Glutamatergic neuron (in vitro differentiated cells): ENCODE measurements around the gene LYRM9. TPM values are rescaled to one million over a fixed set of nuclear protein-coding genes. Genes with fewer than 3 reads are reported as not detected.

Experiments
- DNase-seq: peaks from one replicate; pipeline ENCODE4 v3.0.0; 2022
- H3K27ac Mint-ChIP-seq: one replicate; pipeline ENCODE4 v1.8.0; 2020; ENCODE audit warnings: mild to moderate bottlenecking, mixed read lengths, inconsistent platforms; ENCODE audit not compliant: unreplicated experiment
- H3K27me3 Mint-ChIP-seq: one replicate; pipeline ENCODE4 v1.8.0; 2020; ENCODE audit warnings: mild to moderate bottlenecking, moderate library complexity, mixed read lengths, inconsistent platforms; ENCODE audit not compliant: unreplicated experiment
- H3K36me3 Mint-ChIP-seq: one replicate; pipeline ENCODE4 v1.8.0; 2020; ENCODE audit warnings: mild to moderate bottlenecking, mixed read lengths, inconsistent platforms; ENCODE audit not compliant: unreplicated experiment
- H3K4me1 Mint-ChIP-seq: one replicate; pipeline ENCODE4 v1.8.0; 2020; ENCODE audit warnings: mild to moderate bottlenecking, low read depth, mixed read lengths, inconsistent platforms; ENCODE audit not compliant: unreplicated experiment
- H3K4me3 Mint-ChIP-seq: one replicate; pipeline ENCODE4 v1.8.0; 2020; ENCODE audit warnings: mild to moderate bottlenecking, mixed read lengths, inconsistent platforms; ENCODE audit not compliant: unreplicated experiment
- H3K9me3 Mint-ChIP-seq: one replicate; pipeline ENCODE4 v1.8.0; 2020; ENCODE audit warnings: mild to moderate bottlenecking, moderate library complexity, mixed read lengths, inconsistent platforms; ENCODE audit not compliant: unreplicated experiment
- total RNA-seq: library from RNA; stranded (reverse); fragmentation: NEBNext Ultra II Directional; extraction: Animal tissue kit (Norgen Biotek cat#: 25700); gene quantifications from one replicate; pipeline ENCODE4 v1.2.1, GENCODE V29; 2021; ENCODE audit not compliant: unreplicated experiment
- TF ChIP-seq, protein P1 (sequence below): fragments of 200-600 bp; sonication (generic); IDR thresholded peaks from one replicate; pipeline ENCODE4 v1.5.0; 2021; ENCODE audit not compliant: partially characterized antibody, unreplicated experiment

The LYRM9 gene
- total RNA-seq, 1 donor from 2014 or later, result 10.6 TPM

DNA sequence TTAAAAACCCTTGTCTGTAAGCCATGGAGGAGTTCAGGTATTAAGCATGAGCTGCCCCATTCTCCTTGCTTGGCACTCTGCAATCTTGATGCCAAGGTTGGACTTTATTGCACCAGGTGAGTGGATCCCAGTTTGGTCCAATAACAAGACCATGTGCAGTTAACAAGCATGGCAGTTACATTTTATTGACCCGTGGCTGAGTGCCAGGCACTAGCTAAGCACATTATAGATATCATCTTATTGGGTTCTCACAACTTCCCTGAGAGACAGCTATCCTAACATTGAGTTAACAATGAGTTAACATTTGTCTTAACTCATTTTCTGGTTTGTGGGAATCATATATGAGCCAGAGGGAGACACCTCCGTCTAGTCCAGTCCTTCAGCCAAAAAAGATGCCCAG lies 21.8 kb downstream of the LYRM9 start:
- DNase-seq, result no peak
- TF ChIP-seq, protein P1, sequence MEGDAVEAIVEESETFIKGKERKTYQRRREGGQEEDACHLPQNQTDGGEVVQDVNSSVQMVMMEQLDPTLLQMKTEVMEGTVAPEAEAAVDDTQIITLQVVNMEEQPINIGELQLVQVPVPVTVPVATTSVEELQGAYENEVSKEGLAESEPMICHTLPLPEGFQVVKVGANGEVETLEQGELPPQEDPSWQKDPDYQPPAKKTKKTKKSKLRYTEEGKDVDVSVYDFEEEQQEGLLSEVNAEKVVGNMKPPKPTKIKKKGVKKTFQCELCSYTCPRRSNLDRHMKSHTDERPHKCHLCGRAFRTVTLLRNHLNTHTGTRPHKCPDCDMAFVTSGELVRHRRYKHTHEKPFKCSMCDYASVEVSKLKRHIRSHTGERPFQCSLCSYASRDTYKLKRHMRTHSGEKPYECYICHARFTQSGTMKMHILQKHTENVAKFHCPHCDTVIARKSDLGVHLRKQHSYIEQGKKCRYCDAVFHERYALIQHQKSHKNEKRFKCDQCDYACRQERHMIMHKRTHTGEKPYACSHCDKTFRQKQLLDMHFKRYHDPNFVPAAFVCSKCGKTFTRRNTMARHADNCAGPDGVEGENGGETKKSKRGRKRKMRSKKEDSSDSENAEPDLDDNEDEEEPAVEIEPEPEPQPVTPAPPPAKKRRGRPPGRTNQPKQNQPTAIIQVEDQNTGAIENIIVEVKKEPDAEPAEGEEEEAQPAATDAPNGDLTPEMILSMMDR, result no peak
- Mint-ChIP-seq H3K27ac (no peak overlapping the region), H3K27me3 (no peaks in the 10 kb centered on the region), H3K9me3 (peaks cover 2% of the 10 kb centered on the region), H3K36me3 (no peaks in the 10 kb centered on the region), H3K4me3 (no peak overlapping the region), H3K4me1 (no peaks in the 10 kb centered on the region)

DNA sequence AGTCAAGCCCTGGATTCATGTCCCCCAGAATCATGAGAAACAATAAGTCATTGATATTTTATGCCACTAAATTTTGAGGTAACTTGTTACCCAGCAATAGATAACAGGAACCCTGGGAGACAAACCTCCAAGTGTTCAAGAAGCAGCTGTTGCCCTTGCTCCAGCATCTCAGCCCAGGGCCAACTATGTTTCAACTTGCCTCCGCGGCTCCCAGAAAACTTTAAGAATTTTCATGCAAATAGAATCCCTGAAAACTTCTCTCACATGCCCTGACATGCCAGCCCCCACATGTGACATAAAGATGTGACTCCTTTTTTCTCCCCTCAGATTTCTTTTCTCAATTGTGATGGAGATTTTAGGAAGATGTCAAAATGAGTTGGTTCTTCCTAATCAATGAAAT lies 22.8 kb downstream of the LYRM9 start:
- H3K27me3 Mint-ChIP-seq, result no peaks in the 10 kb centered on the region

DNA sequence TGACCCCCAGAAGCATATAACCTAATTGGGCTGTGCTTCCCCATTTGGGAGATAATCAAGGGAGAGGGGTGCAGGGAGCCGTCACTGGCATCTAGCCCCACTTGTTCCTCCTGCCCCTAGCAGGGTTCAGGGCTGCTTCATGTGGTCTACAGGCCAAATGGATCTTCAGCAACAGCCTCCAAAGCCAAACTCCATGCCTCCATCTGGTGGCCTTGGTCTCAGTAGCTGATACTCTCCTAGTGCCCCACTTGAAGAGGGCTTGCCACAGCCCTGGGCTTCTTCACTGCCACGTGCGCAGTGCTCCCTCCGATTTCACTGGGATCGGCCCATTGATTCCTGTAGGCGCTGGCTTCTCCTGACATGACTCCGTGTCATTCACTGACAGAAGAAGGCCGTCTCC lies 24.6 kb downstream of the LYRM9 start:
- Mint-ChIP-seq H3K36me3 (no peaks in the 10 kb centered on the region), H3K4me1 (no peaks in the 10 kb centered on the region), H3K9me3 (no peaks in the 10 kb centered on the region), H3K27me3 (no peaks in the 10 kb centered on the region), H3K27ac (no peak overlapping the region), H3K4me3 (no peak overlapping the region)
- TF ChIP-seq, protein P1, result no peak
- DNase-seq, result no peak

More for the DNA sequence above, 22.8 kb downstream of the LYRM9 start:
- Mint-ChIP-seq H3K36me3 (no peaks in the 10 kb centered on the region), H3K9me3 (peaks cover 2% of the 10 kb centered on the region), H3K4me3 (no peak overlapping the region), H3K4me1 (no peaks in the 10 kb centered on the region), H3K27ac (no peak overlapping the region)
- TF ChIP-seq, protein P1, result no peak
- no peak for DNase-seq

DNA sequence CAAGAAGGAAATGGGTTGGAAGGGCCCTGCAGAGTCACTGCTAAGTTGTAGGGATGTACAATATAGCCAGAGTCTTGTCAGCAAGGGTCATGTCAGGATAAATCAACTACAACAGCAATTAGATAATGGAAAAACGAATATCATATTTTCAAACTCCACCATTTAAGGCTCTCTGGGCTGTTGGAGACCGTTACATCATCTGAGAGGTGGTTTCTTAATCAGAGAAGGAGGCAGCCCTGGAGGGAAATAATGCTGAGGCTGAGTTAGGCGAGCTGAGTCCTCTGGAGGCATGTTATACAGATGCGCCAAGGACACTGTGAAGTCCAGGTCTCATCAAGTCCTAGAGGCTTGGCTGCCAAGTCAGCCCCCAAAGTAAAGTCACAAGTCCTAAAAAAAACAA lies 30.3 kb downstream of the LYRM9 start:
- Mint-ChIP-seq H3K4me1 (no peaks in the 10 kb centered on the region), H3K4me3 (no peak overlapping the region), H3K27me3 (peaks cover 6% of the 10 kb centered on the region), H3K36me3 (no peaks in the 10 kb centered on the region), H3K27ac (no peak overlapping the region), H3K9me3 (peaks cover 6% of the 10 kb centered on the region)
- no peak for DNase-seq
- TF ChIP-seq, protein P1, result no peak

DNA sequence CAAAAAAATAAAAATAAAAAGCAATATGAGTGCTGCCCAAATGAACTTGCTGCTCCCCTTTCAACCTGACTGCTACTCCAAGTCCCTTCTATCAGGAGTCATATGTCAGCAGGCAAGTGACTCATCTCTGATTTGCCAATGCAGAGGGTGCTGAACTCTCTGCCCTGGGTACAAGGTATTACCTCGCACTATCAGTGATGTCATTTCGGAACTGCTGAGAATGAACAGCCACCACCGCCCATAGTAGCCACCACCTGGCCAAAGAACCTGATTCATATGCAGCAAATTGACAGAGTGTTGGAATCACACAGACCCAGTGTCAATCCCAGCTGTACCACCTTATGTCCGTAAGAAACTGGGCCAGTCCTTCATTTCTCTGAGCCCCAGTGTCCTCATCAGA lies 31.2 kb downstream of the LYRM9 start:
- TF ChIP-seq, protein P1, result no peak
- H3K4me3 Mint-ChIP-seq, result no peak overlapping the region
- no peak overlapping the region for H3K27ac Mint-ChIP-seq
- H3K27me3 Mint-ChIP-seq, result peaks cover 6% of the 10 kb centered on the region
- H3K36me3 Mint-ChIP-seq, result no peaks in the 10 kb centered on the region
- no peaks in the 10 kb centered on the region for H3K4me1 Mint-ChIP-seq
- peaks cover 6% of the 10 kb centered on the region for H3K9me3 Mint-ChIP-seq
- DNase-seq, result no peak
